UCSD-AML1 (cell line): Measurements from ENCODE around the gene MAPK4.
"Not testable (repeated sequence)": the region's sequence is repeated elsewhere in the genome, so short reads cannot be mapped to it uniquely, and the experiment has no call there.

Experiments
- DNase-seq: peaks from one replicate; lab custom pipeline; 2025; ENCODE audit not compliant: unreplicated experiment; lab: John Stamatoyannopoulos, UW

The MAPK4 gene

GRCh38 chr18:50573679-50574078 lies 13.8 kb downstream of the MAPK4 start:
- no peak for DNase-seq

- no peak for DNase-seq
Observed at GRCh38 chr18:50578030-50578429, 18.1 kb downstream of the MAPK4 start.

- no peak for DNase-seq
Observed at GRCh38 chr18:50578651-50579050, 18.8 kb downstream of the MAPK4 start.

- no peak for DNase-seq
Observed at GRCh38 chr18:50579061-50579774, 19.3 kb downstream of the MAPK4 start.

GRCh38 chr18:50581517-50581916 lies 21.6 kb downstream of the MAPK4 start:
- no peak for DNase-seq

GRCh38 chr18:50582500-50582899 lies 22.6 kb downstream of the MAPK4 start:
- no peak for DNase-seq

- DNase-seq, result no peak
Observed at GRCh38 chr18:50586710-50587109, 26.8 kb downstream of the MAPK4 start.

- DNase-seq, result no peak
Observed at GRCh38 chr18:50590593-50590992, 30.7 kb downstream of the MAPK4 start.

GRCh38 chr18:50594012-50594411 lies 34.1 kb downstream of the MAPK4 start:
- DNase-seq, result no peak

- no peak for DNase-seq
Observed at GRCh38 chr18:50594942-50595341, 35.1 kb downstream of the MAPK4 start.

- DNase-seq, result no peak
Observed at GRCh38 chr18:50602466-50602865, 42.6 kb downstream of the MAPK4 start.

GRCh38 chr18:50606609-50607008 lies 46.7 kb downstream of the MAPK4 start:
- no peak for DNase-seq

GRCh38 chr18:50607378-50607926 lies 47.6 kb downstream of the MAPK4 start:
- no peak for DNase-seq

- DNase-seq, result not testable (repeated sequence)
Observed at GRCh38 chr18:50609171-50609570, 49.3 kb downstream of the MAPK4 start.

GRCh38 chr18:50610349-50610748 lies 50.5 kb downstream of the MAPK4 start:
- DNase-seq, result no peak

GRCh38 chr18:50611529-50611941 lies 51.6 kb downstream of the MAPK4 start:
- no peak for DNase-seq

GRCh38 chr18:50614838-50615237 lies 55.0 kb downstream of the MAPK4 start:
- no peak for DNase-seq

GRCh38 chr18:50616484-50617048 lies 56.7 kb downstream of the MAPK4 start:
- DNase-seq, result no peak

- no peak for DNase-seq
Observed at GRCh38 chr18:50619861-50620275, 60.0 kb downstream of the MAPK4 start.

GRCh38 chr18:50620319-50620718 lies 60.4 kb downstream of the MAPK4 start:
- no peak for DNase-seq

- DNase-seq, result no peak
Observed at GRCh38 chr18:50621366-50621765, 61.5 kb downstream of the MAPK4 start.

- no peak for DNase-seq
Observed at GRCh38 chr18:50622320-50622719, 62.4 kb downstream of the MAPK4 start.
